NB4 (cell line): ENCODE data around the gene FAR1.

Source experiments
- DNase-seq: peaks from one replicate; pipeline ENCODE4 v3.0.0; 2010; ENCODE audit warnings: low read depth
- H3K4me3 ChIP-seq: one replicate; pipeline ENCODE4 v1.5.1; 2011; ENCODE audit warnings: mild to moderate bottlenecking, low read depth, low read length, moderate library complexity
- MYC ChIP-seq: IDR thresholded peaks from 2 replicates; pipeline ENCODE4 v1.6.1; 2011; ENCODE audit warnings: low read depth, low read length
- POLR2A ChIP-seq: IDR thresholded peaks from 2 replicates; pipeline ENCODE4 v1.6.1; 2011; ENCODE audit warnings: mild to moderate bottlenecking; ENCODE audit not compliant: insufficient read length; ENCODE audit errors: extremely low read depth
- TF ChIP-seq, protein P1 (sequence below): IDR thresholded peaks from one replicate; pipeline ENCODE4 v1.5.1; 2012; ENCODE audit warnings: low read depth, low read length
- TF ChIP-seq, protein P2 (sequence below): IDR thresholded peaks from 2 replicates; pipeline ENCODE4 v1.6.1; 2011; ENCODE audit warnings: low read depth, low read length

Gene FAR1

DNA sequence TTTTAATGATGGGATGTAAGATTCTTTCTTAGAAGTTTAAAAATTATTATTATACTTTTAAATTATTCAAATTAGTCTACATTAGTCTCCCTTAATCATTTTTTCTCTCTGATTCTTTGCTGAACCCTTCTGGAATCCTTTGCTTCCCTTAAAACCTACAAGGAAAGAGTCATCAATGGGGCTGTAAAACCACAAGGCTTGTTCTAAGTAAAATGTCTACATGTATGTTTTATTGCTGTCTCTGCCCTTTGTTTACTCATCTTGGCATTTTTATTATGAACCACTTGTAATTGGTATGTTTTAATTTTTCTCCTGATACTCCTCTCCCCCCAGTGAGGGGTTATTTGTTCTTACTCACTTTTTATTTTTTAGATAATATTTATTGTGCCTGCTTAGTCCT lies 27.4 kb downstream of the FAR1 start:
- no peak for DNase-seq
- H3K4me3 ChIP-seq: no peak overlapping the region
- TF ChIP-seq, protein P1, sequence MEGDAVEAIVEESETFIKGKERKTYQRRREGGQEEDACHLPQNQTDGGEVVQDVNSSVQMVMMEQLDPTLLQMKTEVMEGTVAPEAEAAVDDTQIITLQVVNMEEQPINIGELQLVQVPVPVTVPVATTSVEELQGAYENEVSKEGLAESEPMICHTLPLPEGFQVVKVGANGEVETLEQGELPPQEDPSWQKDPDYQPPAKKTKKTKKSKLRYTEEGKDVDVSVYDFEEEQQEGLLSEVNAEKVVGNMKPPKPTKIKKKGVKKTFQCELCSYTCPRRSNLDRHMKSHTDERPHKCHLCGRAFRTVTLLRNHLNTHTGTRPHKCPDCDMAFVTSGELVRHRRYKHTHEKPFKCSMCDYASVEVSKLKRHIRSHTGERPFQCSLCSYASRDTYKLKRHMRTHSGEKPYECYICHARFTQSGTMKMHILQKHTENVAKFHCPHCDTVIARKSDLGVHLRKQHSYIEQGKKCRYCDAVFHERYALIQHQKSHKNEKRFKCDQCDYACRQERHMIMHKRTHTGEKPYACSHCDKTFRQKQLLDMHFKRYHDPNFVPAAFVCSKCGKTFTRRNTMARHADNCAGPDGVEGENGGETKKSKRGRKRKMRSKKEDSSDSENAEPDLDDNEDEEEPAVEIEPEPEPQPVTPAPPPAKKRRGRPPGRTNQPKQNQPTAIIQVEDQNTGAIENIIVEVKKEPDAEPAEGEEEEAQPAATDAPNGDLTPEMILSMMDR: no peak
- TF ChIP-seq, protein P2, sequence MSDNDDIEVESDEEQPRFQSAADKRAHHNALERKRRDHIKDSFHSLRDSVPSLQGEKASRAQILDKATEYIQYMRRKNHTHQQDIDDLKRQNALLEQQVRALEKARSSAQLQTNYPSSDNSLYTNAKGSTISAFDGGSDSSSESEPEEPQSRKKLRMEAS: no peak
- TF ChIP-seq POLR2A (no peak), MYC (no peak)

DNA sequence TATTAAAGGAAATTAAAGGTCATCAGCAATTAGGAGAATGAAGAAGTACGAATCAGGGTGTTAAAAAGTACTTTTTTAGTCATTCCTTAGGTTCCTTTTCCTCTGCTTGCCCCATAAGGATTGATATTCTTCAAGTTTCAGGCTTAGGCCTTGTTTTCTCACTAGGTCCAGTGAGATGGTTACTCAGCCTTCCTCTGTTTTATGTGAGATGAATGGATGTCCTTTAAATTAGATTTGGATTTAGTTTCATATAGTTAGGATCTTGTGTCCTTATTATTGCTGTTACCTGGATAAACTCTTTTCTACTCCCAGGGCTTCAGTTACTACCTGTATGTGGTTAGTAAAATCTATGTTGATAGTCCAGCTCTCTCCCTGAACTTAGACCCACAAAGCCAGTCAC lies 29.2 kb downstream of the FAR1 start:
- DNase-seq: no peak

DNA sequence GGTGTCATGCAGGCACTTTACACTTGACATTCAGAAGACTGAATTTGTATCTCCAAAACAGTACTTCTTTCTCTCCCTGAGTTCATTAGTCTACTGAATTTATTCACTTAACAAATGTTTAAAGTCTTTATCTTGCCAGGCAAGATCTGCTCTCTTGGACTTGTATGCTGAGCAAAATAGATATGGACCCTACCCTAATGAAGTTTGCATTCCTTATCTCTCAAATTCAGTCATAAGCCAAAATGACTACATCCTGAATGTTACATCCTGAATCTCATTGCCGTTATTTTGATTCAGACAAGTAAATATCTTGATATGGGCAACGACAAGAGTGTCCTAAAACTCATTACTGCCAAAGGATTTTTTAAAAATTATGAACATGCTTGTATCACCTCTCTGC lies 29.7 kb downstream of the FAR1 start:
- TF ChIP-seq POLR2A (no peak), MYC (no peak)
- TF ChIP-seq, protein P1: no peak
- TF ChIP-seq, protein P2: no peak
- no peak overlapping the region for H3K4me3 ChIP-seq
- DNase-seq: no peak

More for the DNA sequence above, 29.2 kb downstream of the FAR1 start:
- no peak for TF ChIP-seq POLR2A
- TF ChIP-seq, protein P2: no peak
- TF ChIP-seq, protein P1: no peak
- no peak for TF ChIP-seq MYC
- no peak overlapping the region for H3K4me3 ChIP-seq

DNA sequence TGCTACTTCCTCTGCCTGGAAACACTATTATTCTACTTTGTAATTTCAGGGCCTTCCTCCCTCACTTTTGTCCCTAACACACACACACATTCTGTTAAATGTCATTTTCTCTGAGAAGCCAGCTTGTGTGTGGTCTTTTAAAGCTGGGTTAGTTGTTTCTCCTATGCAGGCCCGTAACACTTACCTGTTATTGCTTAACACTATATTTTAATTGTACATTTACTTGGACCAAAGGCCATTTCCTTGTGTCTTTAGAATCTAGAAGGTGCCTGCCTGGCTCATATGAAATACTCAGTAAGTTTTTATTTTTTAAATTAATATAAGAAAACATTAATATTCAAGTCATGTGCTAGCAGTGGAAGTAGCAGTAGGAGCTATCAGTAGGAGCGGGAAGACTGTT lies 30.6 kb downstream of the FAR1 start:
- no peak overlapping the region for H3K4me3 ChIP-seq
- no peak for DNase-seq
- TF ChIP-seq POLR2A (no peak), MYC (no peak)
- TF ChIP-seq, protein P1: no peak
- TF ChIP-seq, protein P2: no peak

DNA sequence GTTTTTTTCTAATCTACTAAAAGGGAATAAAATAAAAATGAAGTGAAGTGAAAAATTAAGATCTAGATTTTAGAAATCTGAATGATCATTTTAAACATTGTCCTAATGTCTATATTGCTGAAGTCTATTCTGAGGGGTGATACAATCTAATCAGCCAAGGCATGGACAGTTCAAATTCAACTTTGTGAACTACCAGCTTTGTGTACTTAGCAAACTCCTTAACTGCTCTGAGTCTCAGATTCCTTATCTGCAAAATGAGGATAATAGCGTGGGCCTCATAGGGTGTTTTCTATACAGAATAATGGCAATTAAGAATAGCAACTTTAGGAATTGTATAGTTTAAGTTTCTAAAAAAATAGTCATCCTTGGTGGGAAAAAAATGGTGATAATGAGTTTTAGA lies 31.4 kb downstream of the FAR1 start:
- TF ChIP-seq, protein P2: no peak
- TF ChIP-seq POLR2A (no peak), MYC (no peak)
- TF ChIP-seq, protein P1: no peak
- no peak overlapping the region for H3K4me3 ChIP-seq
- no peak for DNase-seq

DNA sequence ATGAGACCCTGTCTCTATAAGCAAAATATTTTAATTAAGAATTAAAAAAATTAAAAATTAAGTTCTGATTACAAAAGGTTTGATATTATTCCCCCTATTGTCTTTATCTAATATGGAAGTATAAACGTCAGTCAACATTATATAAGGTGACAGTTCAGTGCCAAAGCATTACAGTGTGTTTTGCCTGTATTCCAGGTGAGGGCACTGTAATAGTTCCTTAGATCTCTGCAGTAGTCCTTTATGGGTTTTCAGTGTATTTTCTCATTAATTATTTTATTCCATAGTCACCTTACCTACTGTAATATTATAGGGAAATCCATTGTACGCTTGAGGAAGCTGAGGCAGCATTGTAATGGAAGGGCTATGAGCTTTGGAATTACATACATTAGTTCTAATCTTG lies 33.0 kb downstream of the FAR1 start:
- no peak overlapping the region for H3K4me3 ChIP-seq
- no peak for DNase-seq
- TF ChIP-seq, protein P1: no peak
- no peak for TF ChIP-seq POLR2A
- TF ChIP-seq MYC: no peak
- TF ChIP-seq, protein P2: no peak
